ENCODE measurements around the gene PTPRT.

- TF ChIP-seq CTCF (IDR thresholded peaks at IDR 0.05) (no peak), POLR2A (IDR thresholded peaks at IDR 0.05) (no peak)
Measured at GRCh38 chr20:42734660-42735368, 454.9 kb downstream of the PTPRT start.
